HG03139 (cell line): ENCODE measurements around the gene BTG1.
"Not testable (repeated sequence)": the region's sequence is repeated elsewhere in the genome, so short reads cannot be mapped to it uniquely, and the experiment has no call there.

Experiments used
- ATAC-seq: cut with Tn5 transposase; IDR thresholded peaks from one replicate; pipeline ENCODE4 v1.9.1; 2021; ENCODE audit not compliant: unreplicated experiment

BTG1 gene

GRCh38 chr12:92151916-92152315, 6.3 kb upstream of the BTG1 start:
- no peak for ATAC-seq

- no peak for ATAC-seq
These were observed 3.9 kb upstream of the BTG1 start for GRCh38 chr12:92149563-92149962.

- ATAC-seq: no peak
These were observed 1.8 kb upstream of the BTG1 start for GRCh38 chr12:92147491-92147890.

- no peak for ATAC-seq
These were observed 1.0 kb upstream of the BTG1 start for GRCh38 chr12:92146497-92147224.

- ATAC-seq: no peak
These were observed 240 bp downstream of the BTG1 start for GRCh38 chr12:92145481-92145730.

- ATAC-seq: no peak
These were observed 790 bp downstream of the BTG1 start for GRCh38 chr12:92144631-92145480.

- peak; percentile 21 for ATAC-seq
These were observed 1.7 kb downstream of the BTG1 start for GRCh38 chr12:92143686-92144630.

- no peak for ATAC-seq
These were observed 2.4 kb downstream of the BTG1 start for GRCh38 chr12:92143258-92143657.

- ATAC-seq: no peak
These were observed 3.3 kb downstream of the BTG1 start for GRCh38 chr12:92142251-92142926.

GRCh38 chr12:92141591-92142121, 4.0 kb downstream of the BTG1 start:
- no peak for ATAC-seq

GRCh38 chr12:92140896-92141536, 4.6 kb downstream of the BTG1 start:
- ATAC-seq: no peak

GRCh38 chr12:92140156-92140555, 5.5 kb downstream of the BTG1 start:
- ATAC-seq: no peak

- no peak for ATAC-seq
These were observed 6.0 kb downstream of the BTG1 start for GRCh38 chr12:92139634-92140150.

GRCh38 chr12:92138626-92139025, 7.0 kb downstream of the BTG1 start:
- no peak for ATAC-seq

GRCh38 chr12:92138144-92138543, 7.5 kb downstream of the BTG1 start:
- no peak for ATAC-seq

- no peak for ATAC-seq
These were observed 8.5 kb downstream of the BTG1 start for GRCh38 chr12:92136965-92137721.

GRCh38 chr12:92136026-92136730, 9.5 kb downstream of the BTG1 start:
- ATAC-seq: no peak

GRCh38 chr12:92135541-92135940, 10.1 kb downstream of the BTG1 start:
- ATAC-seq: not testable (repeated sequence)
